NCI-H446 treated with DMSO at 0.1 percent for 48 hours (cell line): ENCODE measurements around the gene ANKRD36B.
"Not testable (repeated sequence)": the region's sequence is repeated elsewhere in the genome, so short reads cannot be mapped to it uniquely, and the experiment has no call there.

Experiments used
- DNase-seq: peaks from one replicate; lab custom pipeline; 2025; lab: John Stamatoyannopoulos, UW

The ANKRD36B gene

GRCh38 chr2:97589598-97590510, at the start of gene ANKRD36B:
ANKRD36B (minus strand) TSS chr2:97589877; CDS start chr2:97589685, 192 bp downstream.
- DNase-seq = not testable (repeated sequence)

- not testable (repeated sequence) for DNase-seq
These were observed 36.4 kb upstream of the ANKRD36B start for GRCh38 chr2:97626049-97626430.

DNA sequence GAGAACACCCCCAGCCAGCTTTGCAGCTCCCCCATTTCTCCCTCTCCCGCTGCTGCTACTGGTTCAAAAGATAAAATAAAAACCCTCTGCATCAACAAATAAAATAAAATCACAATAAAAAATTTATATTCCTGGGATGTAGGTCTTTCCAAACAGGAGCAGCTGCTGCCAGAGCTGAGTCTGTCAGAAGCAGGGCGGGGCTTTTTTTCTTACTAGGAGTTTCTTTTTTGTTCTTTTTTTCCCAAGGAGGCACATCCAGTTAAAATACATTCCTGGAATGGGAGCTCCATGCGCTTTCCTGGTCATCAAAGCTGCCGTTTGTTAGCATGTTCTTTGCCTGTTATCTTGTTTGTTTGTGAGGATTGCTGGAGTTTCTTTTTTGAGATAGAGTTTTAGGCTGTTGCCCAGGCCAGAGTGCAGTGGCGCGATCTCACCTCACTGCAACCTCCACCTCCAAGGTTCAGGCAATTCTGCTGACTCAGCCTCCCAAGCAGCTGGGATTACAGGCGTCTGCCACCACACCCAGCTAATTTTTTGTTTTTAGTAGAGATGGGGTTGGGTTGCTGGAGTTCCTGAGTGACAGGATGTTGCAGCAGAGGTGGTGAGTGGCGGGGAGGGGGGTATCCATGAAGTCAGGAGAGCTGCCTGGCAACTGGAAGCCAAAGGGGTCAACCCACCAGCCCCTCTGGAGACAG, 35.8 kb upstream of the ANKRD36B start:
- DNase-seq = not testable (repeated sequence)

DNA sequence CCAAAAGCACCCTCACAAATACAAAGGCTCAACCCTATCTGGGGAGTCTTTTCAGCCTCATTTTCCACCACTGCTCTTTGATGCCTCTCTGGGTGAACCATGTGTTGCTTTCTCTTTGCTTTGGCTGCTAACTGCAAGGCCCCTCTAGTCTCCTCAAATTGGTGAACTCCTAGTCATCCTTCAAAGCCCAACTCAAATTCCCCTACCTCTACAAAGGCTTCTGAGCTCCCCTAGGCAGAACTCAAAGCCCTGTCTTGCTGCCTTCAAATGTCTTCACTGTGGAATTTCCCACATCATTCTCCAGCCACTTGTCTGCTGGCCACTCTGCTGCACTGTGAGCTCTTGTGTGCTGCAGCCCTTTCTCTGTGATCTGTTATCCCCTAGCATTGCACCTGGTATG, 33.3 kb upstream of the ANKRD36B start:
- DNase-seq = not testable (repeated sequence)

- DNase-seq = not testable (repeated sequence)
These were observed 30.8 kb upstream of the ANKRD36B start for GRCh38 chr2:97620492-97620891.

DNA sequence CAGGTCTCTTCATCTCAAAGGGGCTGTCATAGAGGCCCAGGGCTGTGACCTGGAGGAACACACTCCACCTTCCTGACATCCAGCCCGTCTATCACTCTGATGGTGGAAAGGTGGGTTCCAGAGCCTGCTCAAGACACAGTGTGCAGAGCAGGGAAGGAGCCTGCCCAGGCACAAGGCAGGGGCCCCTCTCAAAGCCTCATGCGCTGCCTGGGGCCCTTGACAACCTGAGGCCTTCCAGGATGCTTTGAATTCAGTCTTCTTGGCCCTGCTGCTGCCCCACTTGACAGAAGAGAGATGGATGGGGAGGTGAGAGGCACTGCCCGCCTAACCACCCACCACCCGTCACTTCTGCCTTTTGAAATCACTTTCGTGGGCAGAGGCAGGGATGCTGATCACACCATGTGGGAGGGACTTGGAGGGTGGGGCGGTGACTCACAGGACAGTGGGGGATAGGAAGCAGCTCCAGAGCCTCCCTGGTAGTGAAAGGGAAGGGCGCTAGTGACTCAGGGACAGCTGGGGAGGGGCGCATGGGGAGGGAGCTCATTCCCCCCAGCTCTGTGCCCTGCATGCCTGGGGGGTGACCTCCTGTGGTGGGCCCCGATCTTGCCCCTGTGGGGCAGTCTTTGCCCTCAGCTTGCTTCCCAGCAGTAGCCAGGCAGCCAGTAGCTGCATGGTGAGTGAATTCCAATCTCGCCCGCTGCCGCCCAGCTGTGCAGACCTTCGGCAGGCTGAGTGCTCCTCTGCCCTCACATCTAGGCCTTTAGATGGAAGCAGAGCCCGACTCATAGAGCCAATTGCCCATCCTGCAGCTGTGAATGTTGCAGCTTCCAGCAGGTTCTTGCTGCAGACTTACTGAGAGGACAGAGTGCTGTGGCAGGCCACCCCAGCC, 29.5 kb upstream of the ANKRD36B start:
- DNase-seq = not testable (repeated sequence)

DNA sequence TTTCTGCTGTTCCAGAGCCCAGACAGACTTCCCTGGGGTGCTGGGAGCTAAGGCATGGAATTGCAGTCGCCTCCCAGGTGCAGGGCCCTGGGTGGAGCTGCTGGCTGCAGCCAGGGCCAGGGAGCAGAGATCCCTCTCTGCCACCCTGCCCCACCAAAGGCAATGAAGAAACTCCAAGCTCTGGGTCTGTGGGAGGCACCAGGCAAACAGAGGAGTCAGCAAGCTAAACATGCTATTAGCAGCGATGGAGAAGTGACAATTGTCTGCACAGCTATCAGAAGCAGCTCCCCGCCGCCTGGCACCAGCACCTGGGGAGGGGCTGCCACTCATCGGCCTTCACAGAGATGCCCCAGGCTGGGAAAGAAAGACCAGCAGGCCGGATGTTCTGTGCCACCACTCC, 28.2 kb upstream of the ANKRD36B start:
- no peak for DNase-seq

- not testable (repeated sequence) for DNase-seq
These were observed 26.1 kb upstream of the ANKRD36B start for GRCh38 chr2:97615746-97616145.

- DNase-seq = not testable (repeated sequence)
These were observed 22.2 kb upstream of the ANKRD36B start for GRCh38 chr2:97611895-97612294.

GRCh38 chr2:97608745-97609144, 19.1 kb upstream of the ANKRD36B start:
- DNase-seq = not testable (repeated sequence)

- not testable (repeated sequence) for DNase-seq
These were observed 16.1 kb upstream of the ANKRD36B start for GRCh38 chr2:97605524-97606339.

DNA sequence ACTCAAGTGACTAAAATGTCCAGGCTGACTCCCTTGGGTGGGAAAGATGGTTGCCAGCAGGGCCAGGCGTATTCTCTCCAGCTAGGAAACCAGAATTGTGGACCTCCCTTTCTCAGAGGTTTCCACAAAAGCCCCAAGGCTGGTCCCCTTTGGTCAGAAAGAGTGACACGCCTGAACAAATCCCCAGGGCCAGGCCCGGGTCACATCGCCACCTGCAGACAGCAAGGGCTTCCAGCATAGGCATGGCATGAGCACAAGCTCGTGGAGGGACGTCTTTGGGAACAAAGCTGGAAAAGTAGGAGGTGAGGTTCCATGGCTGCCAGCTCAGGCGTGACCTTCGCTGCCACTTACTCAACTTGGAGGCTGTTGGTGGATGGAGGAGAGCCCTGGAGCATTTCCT, 15.4 kb upstream of the ANKRD36B start:
- DNase-seq = not testable (repeated sequence)

DNA sequence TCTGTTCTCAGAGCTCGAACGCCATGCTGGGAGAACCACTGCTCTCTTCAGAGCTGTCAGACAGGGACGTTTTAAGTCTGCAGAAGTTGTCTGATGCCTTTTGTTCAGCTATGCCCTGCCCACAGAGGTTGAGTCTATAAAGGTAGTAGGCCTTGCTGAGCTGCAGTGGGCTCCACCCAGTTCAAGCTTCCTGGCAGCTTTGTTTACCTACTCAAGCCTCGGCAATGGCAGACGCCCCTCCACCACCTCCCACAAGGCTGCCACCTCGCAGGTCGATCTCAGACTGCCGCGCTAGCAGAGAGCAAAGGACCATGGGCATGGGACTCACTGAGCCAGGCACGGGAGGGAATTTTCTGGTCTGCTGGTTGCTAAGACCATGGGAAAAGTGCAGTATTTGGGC, 11.9 kb upstream of the ANKRD36B start:
- DNase-seq = not testable (repeated sequence)

DNA sequence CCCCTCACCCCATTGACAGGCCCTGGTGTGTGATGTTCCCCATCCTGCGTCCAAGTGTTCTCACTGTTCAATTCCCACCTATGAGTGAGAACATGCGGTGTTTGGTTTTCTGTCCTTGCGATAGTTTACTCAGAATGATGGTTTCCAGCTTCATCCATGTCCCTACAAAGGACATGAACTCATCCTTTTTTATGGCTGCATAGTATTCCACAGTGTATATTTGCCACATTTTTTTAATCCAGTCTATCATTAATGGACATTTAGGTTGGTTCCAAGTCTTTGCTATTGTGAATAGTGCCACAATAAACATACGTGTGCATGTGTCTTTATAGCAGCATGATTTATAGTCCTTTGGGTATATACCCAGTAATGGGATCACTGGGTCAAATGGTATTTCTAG, 6.5 kb upstream of the ANKRD36B start:
- not testable (repeated sequence) for DNase-seq

GRCh38 chr2:97593520-97593919, 3.8 kb upstream of the ANKRD36B start:
- DNase-seq = not testable (repeated sequence)

DNA sequence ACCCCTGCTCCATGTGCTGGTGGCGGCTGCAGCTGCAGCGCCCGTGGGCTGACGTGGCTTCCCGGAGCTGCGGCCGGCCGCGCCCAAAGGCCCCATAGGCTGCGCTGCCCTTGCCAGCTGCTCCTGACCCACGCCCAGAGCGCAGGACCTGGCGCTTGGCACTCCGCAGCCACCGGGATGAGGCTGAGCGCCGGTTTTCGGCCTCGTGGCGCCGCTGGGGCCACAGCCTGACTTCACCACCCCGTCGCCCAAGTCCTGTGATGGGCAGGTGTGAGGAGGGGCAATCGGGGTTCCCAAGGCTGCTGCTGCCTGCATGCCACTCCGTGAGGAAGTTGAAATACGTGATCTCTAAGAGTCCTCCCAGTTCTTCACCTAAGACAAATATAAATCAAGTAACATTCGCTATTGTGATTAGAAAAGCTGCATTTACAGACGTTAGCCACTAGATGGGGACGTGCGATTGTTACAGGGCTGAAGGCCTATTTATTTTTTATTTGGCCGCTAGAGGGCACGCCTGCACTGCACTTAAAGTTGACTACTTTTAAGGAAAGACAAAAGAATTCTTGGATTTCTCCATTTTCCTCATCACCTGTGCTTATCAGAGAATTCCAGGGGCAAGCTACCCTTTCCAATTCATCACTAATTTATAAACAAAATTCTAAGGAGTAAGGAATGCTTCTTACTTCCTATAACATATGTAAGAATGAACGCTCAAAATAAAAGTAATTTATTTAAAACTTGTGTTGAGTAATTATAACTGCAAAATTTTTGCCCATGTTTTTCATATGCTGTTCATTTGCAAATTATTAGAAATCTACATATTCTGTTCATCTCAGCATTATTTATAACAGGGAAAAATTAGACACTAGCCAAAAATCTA, 1.1 kb upstream of the ANKRD36B start:
- not testable (repeated sequence) for DNase-seq

DNA sequence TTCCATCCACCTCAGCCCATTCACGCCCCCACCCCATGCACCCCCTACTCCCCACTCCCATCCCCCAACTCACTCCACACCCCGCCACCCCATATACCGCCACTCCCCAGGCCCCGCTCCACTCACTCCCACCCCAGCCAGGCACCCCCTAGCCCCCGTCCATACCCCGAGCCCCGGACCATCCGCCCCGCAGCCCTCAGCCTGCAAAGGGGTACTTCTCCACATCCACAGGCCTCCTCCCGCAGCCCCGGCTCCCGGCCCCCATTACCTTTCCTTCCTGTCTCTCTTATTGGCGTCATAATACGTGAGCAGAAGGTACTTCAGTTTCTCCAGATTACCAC, 450 bp downstream of the ANKRD36B start:
- not testable (repeated sequence) for DNase-seq

DNA sequence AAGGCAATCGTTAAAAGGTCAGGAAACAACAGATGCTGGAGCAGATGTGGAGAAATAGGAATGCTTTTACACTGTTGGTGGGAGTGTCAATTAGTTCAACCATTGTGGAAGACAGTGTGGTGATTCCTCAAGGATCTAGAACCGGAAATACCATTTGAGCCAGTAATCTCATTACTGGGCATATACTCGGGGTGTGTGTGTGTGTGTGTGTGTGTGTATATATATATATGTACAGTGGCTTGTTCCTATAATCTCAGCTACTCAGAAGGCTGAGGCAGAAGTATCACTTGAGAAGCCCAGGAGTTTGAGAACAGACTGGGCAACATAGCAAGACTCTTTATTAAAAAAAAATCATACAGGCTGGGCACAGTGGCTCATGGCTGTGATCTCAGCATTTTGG, 24.0 kb downstream of the ANKRD36B start:
- not testable (repeated sequence) for DNase-seq

- not testable (repeated sequence) for DNase-seq
These were observed 37.3 kb downstream of the ANKRD36B start for GRCh38 chr2:97552406-97552805.

DNA sequence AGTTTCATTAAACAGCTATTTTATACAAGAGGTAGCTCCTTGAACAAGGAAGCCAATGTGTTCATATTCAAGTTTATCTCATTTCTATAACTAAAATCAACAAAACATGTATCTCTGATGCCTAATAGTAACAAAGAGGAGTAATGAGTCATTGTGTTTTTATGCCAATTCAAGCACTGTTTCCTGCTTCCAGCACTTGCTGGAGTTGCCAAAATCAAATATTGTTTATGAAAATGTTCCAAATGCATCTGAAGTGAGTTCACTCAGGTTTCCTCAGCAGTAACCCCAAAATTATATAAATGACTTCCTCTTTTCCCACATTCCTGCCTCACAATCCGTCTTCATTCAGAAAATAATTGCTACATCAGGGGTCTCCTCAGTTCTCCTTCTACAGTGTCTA, 39.2 kb downstream of the ANKRD36B start:
- not testable (repeated sequence) for DNase-seq
